Measurements from ENCODE around the gene CREG2. TPM values are rescaled to one million over a fixed set of nuclear protein-coding genes. Genes with fewer than 3 reads are reported as not detected.

CREG2 gene
- total RNA-seq, 3 donors from 2014 or later: under 0.01 TPM; not detected in 2

- H3K36me3 ChIP-seq: no peaks in the 10 kb centered on the region
- H3K27ac ChIP-seq: no peak overlapping the region
- intact Hi-C loops (cut with DNase I; ENCODE audit: low total_unique reads): no loop called here
- H3K4me1 ChIP-seq: no peaks in the 10 kb centered on the region
- H3K9me3 ChIP-seq: no peaks in the 10 kb centered on the region
- H3K4me3 ChIP-seq: no peak overlapping the region
- DNase-seq (ENCODE audit: low spot score in 2 of 2): no peak
- H3K27me3 ChIP-seq: no peaks in the 10 kb centered on the region
- TF ChIP-seq POLR2A (IDR thresholded peaks at IDR 0.05): no peak
- no peak for TF ChIP-seq CTCF (IDR thresholded peaks at IDR 0.05)
- TF ChIP-seq POLR2AphosphoS5 (IDR thresholded peaks at IDR 0.05): no peak
Observed at GRCh38 chr2:101374821-101375561, 12.3 kb downstream of the CREG2 start.

- Histone ChIP-seq H3K27me3 (no peaks in the 10 kb centered on the region), H3K36me3 (no peaks in the 10 kb centered on the region), H3K9me3 (no peaks in the 10 kb centered on the region), H3K4me1 (no peaks in the 10 kb centered on the region), H3K27ac (no peak overlapping the region), H3K4me3 (no peak overlapping the region)
- intact Hi-C loops (cut with DNase I; ENCODE audit: low total_unique reads): no loop called here
- TF ChIP-seq CTCF (IDR thresholded peaks at IDR 0.05) (no peak), POLR2AphosphoS5 (IDR thresholded peaks at IDR 0.05) (no peak), POLR2A (IDR thresholded peaks at IDR 0.05) (no peak)
- DNase-seq (ENCODE audit: low spot score in 2 of 2): no peak
Observed at GRCh38 chr2:101372792-101373191, 14.5 kb downstream of the CREG2 start.

GRCh38 chr2:101371636-101372035 is 15.7 kb downstream of the CREG2 start:
- Histone ChIP-seq H3K4me3 (no peak overlapping the region), H3K36me3 (no peaks in the 10 kb centered on the region), H3K27ac (no peak overlapping the region), H3K27me3 (no peaks in the 10 kb centered on the region), H3K9me3 (no peaks in the 10 kb centered on the region), H3K4me1 (no peaks in the 10 kb centered on the region)
- no peak for DNase-seq (ENCODE audit: low spot score in 2 of 2)
- intact Hi-C loops (cut with DNase I; ENCODE audit: low total_unique reads): no loop called here
- no peak for TF ChIP-seq POLR2A (IDR thresholded peaks at IDR 0.05)
- TF ChIP-seq POLR2AphosphoS5 (IDR thresholded peaks at IDR 0.05): no peak
- no peak for TF ChIP-seq CTCF (IDR thresholded peaks at IDR 0.05)

GRCh38 chr2:101369100-101369499 is 18.2 kb downstream of the CREG2 start:
- intact Hi-C loops (cut with DNase I; ENCODE audit: low total_unique reads): no loop called here
- Histone ChIP-seq H3K9me3 (no peaks in the 10 kb centered on the region), H3K27ac (no peak overlapping the region), H3K4me1 (no peaks in the 10 kb centered on the region), H3K36me3 (no peaks in the 10 kb centered on the region), H3K4me3 (no peak overlapping the region), H3K27me3 (no peaks in the 10 kb centered on the region)
- no peak for DNase-seq (ENCODE audit: low spot score in 2 of 2)
- no peak for TF ChIP-seq POLR2A (IDR thresholded peaks at IDR 0.05)
- TF ChIP-seq CTCF (IDR thresholded peaks at IDR 0.05): no peak
- no peak for TF ChIP-seq POLR2AphosphoS5 (IDR thresholded peaks at IDR 0.05)

GRCh38 chr2:101368376-101368775 is 18.9 kb downstream of the CREG2 start:
- no peaks in the 10 kb centered on the region for H3K27me3 ChIP-seq
- no peaks in the 10 kb centered on the region for H3K4me1 ChIP-seq
- H3K4me3 ChIP-seq: no peak overlapping the region
- intact Hi-C loops (cut with DNase I; ENCODE audit: low total_unique reads): no loop called here
- H3K36me3 ChIP-seq: no peaks in the 10 kb centered on the region
- DNase-seq (ENCODE audit: low spot score in 2 of 2): no peak
- H3K9me3 ChIP-seq: no peaks in the 10 kb centered on the region
- no peak for TF ChIP-seq CTCF (IDR thresholded peaks at IDR 0.05)
- no peak for TF ChIP-seq POLR2AphosphoS5 (IDR thresholded peaks at IDR 0.05)
- TF ChIP-seq POLR2A (IDR thresholded peaks at IDR 0.05): no peak
- no peak overlapping the region for H3K27ac ChIP-seq
